Kidney tubule cell (primary cell): Measurements from ENCODE around the gene MAJIN.
"Not testable (repeated sequence)": the region's sequence is repeated elsewhere in the genome, so short reads cannot be mapped to it uniquely, and the experiment has no call there.

ENCODE experiments used
- DNase-seq: peaks from one replicate; pipeline ENCODE4 v3.0.0-alpha.2; 2018; ENCODE audit warnings: low spot score

The MAJIN gene

DNA sequence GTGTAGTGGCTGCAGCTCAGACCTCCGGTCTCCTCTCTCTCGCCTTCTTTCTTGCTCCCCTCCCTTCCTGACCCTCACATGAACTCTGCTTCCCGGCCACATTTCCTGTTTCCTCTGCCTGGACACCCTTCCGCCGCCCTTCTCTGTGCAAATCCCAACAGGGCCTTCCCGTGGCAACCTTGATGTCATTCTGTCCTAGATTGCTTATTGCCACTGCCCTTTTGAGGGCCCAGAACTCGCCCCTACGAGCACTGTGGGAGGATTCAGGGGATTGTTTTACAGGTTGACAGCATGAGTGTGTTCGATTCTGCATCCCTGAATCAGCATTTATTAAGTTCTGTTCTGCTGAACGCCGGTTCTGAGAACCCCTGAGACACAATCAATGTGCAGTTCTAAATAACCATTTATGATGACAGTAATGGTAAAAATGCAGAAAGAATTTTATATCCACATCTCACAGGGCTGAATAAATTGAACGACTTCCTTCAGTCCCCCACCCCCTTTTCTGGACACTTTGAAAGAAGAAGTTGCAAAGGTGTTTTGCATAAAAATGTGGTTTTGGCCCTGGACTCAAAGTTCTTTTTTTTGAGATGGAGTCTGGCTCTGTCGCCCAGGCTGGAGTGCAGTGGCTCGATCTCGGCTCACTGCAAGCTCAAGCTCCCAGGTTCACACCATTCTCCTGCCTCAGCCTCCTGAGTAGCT lies 18.5 kb upstream of the MAJIN start:
- no peak for DNase-seq

DNA sequence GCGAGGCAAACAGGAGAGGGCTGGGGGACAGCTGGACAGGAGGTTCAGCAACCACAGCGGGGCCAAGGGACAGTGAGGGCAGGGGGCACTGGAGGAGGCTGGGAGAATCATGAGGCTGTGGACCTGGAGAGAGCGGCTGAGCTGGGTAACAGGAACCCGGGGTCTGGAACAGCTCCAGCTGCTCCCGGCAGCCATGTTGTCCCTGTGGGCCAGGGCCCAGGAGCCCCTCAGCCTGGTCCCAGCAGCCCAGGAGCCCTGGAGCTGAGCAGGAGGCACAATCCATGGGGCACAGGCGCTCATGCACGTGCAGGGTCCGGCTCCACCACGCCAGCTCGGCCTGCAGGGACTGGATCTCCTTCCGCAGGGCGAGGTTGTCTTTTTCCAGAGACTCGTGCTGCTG lies 17.5 kb upstream of the MAJIN start:
- no peak for DNase-seq

DNA sequence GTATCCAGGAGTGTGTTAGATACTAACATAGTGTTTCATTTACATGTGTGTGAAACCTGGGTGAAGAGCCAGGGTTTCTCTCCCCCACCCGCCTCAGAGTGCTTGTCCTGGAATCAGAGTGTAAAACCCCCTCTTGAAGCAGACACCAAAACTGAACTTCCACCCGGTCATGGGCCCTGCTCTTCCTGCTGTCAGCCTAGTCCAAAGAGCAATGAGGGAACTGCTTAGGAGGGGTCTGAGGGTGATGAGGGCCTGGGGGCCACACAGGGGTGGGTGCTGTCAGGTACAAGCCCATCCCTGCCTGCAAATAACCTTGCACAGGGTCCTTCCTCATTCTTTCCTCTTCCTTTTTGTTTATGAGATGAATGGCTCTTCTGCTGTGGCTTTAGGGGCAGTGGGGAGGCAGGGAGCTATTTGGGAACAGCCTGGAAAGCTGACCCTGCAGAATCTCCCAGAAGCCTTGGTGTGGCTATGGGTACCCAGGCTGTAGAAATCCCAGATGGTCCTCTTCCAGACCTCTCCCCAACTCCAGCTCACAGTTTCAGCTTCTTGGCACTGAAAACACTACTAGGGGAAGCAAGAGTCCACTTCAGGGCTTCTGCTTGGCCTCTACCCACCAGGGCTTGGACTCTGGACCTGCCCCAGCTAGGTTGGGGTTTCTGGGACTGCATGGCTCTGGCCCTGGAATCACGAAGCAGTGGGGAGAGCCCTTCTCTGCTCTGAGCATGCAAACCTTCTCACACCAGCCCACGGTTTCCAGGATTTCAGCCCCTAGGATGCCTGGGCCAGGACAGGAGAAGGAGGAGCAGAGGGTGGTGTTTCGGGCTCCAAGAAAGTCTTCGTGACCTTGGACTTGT lies 16.3 kb upstream of the MAJIN start:
- no peak for DNase-seq

DNA sequence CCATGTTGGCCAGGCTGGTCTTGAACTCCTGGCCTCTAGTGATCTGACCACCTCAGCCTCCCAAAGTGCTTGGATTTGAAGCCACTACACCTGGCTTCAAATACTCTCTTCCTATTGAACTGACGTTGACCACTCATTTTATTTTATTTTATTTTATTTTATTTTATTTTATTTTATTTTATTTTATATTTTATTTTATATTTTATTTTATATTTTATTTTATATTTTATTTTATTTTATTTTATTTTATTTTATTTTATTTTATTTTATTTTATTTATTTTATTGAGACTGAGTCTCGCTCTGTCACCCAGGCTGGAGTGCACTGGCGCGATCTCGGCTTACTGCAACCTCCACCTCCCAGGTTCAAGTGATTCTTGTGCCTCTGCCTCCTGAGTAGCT lies 11.4 kb upstream of the MAJIN start:
- DNase-seq = not testable (repeated sequence)

DNA sequence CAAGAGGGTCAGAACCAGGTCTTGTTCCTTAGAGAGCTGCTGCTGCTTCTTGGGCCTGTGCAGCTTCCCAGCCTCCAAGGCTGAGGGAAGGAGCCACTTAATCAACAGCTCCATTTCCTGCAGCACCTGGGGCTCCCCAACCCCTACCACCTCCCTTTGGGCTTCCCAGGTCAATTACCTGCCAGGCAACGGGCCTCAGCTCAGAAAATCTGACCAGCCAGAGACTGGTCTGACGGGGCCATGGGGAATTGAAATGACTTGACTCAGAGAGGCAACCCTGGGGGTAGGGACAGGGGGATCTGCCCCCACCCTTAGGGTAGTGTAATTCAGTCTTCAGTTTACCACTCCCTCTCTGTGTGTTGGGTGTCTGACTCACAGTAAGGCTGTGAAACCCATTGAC lies 4.7 kb upstream of the MAJIN start:
- DNase-seq = no peak

DNA sequence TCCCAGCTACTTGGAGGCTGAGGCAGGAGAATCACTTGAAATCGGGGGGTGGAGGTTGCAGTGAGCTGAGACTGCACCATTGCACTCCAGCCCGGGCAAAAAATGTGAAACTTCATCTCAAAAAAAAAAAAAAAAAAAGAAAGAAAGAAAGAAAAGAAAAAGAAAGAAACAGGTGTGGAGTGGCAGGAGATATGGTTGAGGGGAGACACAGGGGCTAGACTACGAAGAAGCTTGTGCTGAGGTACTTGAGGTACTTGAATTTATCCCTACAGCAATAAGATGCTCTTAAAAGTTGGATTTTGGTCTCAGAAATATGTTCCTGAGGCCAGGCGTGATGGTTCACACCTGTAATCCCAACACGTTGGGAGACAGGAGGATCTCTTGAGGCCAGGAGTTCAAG lies 2.2 kb upstream of the MAJIN start:
- DNase-seq = no peak

DNA sequence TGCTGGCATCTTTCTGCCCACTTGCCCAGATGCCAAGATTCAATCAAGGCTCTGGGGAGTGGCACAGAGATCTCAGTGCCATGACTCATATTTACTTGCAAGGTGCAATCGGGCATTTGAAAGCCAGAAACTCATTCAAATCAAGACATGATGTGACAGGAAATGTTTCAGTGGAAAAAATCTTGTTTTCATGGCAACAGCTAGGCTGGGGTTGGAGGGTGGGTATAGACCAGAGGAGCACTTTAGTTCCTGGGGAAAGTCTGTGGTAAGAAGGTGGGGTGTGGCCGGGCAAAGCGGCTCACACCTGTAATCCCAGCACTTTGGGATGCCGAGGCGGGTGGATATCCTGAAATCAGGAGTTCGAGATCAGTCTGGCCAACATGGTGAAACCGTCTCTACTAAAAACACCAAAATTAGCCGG lies 1.2 kb downstream of the MAJIN start:
- peak; percentile 90 for DNase-seq

DNA sequence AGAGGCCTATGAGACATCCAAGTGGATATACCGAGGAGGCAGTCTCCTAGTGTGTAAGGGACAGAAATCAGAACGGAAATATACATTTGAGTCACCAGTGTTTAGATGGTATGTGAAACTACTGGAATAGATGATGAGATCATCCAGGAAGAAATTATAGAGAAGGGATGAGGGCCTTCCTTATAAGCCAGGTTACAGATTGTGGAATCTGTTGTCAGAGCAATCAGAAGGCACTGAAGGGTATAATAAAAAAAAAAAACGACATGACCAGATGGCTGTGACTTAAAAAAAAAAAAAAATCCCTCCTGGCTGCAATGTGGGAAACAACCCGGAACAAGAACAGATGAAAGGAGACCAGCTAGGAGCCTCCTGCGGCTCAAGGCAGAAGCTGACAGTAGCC lies 2.7 kb downstream of the MAJIN start:
- DNase-seq = peak; percentile 90

DNA sequence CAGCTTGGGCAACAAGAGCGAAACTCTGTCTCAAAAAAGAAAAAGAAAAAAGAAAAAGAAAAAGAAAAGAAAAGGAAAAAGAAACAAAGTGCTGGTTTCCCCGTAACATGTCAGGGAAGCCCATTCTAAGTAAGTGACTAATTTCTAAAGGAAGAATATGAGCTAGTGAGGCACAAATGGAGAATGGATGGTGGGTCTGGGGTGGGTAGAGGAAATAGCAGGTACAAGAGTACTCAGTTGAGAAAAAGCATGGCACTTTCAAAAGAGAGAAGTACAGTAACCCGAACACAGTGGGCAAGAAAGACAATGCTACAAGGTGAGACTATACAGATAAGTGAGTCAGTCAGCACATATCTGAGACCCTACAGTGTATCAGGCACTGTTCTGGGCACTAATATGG lies 4.5 kb downstream of the MAJIN start:
- no peak for DNase-seq

DNA sequence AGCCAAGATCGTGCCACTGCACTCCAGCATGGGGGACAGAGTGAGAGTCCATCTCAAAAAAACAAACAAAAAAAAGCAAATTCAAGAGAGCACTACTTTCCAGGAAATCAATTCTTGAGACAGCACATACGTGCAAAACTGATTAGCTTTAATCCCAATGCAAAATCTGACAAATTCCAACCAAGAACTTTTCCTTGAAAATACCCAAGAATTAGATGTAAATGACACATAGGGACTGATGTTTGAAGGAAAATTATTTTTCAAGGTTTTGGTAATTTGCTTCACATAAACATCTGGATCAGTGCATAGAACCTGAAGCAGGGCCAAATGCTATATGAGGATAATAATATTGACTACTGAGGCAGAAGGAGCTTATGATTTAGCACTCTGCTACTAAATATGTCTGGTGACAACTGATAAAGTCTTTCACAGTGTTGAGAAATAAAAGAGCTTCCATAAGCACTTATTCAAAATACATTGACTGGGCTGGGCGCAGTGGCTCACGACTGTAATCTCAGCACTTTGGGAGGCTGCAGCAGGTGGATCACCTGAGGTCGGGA lies 8.8 kb downstream of the MAJIN start:
- no peak for DNase-seq

DNA sequence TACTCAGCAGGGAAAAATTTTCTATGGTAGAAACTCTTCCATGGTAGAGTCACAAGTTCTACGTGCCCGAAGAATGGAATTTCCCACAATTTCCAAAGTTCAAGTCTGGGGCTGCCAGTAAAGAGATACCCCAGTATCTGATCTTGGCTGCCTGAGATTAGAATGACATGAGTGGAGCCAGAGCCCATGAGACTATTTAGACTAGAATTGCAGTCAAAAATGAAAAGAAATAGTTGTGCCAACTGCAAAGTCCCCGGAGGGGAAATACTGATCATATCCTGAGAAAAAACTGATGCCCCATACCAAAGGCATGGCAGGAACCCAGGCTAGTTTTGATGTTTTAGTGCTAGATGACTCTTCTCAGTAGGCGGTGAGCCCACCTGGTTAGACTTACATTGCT lies 11.2 kb downstream of the MAJIN start:
- DNase-seq = no peak

DNA sequence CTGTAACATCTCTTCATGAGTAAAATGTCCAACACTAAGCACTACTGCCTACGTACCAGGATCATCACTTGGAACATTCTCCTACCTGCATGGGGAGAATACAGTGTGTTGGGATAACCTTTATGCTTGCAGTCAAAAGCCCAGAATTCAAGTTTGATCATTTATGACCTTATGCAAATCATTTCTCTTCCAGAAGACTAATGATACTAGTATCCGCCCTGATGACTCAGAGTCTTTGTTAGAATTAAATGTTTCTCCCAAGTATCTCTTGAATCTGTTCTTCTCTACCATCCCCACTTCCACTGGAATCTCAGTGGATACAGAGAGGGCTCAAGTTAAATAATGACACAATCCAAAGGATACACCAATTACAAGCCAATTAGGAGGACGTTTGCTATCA lies 12.4 kb downstream of the MAJIN start:
- no peak for DNase-seq

DNA sequence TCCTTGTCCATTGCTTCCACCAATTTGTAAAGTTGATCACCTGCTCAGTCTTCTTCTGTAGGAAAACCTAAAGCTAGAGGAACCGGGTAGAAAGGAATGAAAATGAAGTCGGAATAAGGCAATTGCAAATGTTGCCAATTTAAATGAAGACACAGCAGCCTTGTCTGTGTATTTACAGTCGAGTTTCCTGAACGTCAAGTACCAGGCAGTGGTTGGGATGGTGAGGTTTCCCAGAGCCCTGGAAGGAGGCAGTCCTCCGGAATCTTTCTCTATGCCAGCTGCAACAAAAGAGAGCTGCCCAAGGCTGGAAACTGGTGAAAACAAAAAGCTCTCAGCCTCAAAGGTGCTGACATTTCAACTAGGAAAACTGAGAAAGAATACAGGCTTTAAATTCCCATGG lies 17.7 kb downstream of the MAJIN start:
- no peak for DNase-seq

DNA sequence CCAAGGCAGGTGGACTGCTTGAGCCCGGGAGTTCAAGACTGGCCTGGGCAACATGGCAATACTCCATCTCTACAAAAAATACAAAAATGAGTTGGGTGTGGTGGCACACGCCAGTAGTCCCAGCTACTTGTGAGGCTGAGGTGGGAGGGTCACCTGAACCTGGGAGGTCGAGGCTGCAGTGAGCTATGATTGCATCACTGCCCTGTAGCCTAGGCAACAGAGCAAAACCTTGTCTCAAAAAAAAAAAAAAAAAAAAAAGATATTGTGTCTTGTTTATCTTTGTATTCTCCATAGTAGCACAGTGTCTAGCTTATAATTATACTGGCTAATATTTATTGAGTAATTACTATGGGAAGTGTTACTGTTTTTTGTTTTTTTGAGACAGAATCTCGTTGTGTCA lies 20.4 kb downstream of the MAJIN start:
- DNase-seq = no peak

DNA sequence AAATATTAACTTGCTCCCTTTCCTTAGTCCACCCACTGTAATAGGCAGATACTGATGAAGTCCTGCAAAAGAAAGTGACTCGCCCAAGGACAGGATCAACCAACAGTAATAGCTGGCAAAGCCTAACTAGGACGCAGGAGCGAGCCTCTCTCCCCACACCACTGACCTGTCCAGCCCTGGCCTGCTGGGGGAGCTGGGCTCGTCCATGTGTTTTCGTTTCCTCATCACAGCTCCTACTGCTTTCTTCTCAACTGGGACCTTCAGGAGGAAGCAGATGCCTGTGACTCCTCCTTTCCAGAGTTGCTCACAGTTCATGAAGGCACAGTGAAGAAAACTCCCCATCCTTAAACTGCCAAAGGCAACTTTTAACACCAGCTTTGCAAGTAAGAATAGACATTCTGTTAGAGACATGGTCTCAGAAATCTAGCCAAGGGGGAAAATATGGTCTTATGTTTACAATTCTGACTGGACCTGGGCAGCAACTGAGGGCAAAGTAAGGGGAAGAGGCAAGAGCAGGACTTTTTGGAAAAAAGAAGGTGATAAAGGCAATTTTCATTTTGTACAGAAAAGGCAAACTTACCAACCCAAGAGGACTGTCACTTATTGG lies 24.6 kb downstream of the MAJIN start:
- peak; percentile 20 for DNase-seq

DNA sequence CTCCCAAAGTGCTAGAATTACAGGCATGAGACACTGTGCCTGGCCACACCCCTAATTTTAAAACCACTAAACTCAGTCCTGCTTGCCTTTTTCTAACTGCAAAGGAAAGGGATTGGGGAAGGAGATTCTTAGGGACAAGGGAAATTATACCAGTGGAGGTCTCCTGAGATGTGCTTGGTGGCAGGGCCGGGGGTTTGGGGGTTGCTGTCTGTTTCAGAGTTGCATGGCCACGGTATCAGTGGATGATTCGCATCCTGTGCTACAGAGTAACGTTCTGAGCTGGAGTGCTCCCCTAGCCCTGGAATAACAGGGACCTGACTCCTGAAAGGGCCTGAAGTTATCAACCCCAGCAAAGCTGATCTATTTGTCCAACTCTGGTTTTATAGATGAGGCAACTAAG lies 35.4 kb downstream of the MAJIN start:
- no peak for DNase-seq

DNA sequence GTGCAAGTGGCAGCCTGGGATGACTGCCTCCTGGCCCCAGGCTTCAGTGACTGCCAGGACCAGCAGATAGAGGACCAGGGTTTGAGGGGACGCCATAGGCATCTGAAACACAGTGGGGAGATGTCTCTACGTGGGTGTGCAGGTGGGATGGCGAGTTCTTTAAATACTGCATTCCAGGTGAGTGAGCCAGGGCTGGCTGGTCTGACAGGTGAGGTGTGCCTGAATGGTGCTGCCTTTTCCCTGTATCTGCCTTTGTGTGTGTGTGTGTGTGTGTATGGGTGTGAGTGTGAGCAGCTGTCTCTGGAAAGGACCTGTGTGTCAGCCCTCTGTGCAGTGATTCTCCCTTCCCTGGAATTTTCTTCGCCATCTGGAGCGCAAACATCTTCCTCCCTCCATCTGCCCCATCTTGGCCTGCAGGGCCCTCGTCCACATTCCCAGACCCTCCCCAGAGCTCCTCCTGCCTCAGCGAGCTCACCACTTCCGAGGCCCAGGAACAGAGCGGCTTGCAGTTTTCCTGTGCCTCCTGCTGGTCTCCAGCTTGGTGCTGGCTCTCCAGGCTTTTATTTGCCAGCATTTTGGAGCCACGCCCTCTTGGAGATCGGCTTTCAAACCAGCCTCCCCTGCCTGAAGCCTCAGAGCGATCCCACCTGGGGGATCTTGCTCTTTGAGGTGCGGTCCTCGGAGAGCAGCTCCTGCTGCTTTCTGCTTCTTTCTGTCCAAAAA lies 36.4 kb downstream of the MAJIN start, which contains the start of gene GPHA2:
TSS of gene GPHA2 (minus strand) at position 535 of the 723 bp plus-strand sequence. CDS start at position 102, 433 bp downstream.
- DNase-seq = no peak

DNA sequence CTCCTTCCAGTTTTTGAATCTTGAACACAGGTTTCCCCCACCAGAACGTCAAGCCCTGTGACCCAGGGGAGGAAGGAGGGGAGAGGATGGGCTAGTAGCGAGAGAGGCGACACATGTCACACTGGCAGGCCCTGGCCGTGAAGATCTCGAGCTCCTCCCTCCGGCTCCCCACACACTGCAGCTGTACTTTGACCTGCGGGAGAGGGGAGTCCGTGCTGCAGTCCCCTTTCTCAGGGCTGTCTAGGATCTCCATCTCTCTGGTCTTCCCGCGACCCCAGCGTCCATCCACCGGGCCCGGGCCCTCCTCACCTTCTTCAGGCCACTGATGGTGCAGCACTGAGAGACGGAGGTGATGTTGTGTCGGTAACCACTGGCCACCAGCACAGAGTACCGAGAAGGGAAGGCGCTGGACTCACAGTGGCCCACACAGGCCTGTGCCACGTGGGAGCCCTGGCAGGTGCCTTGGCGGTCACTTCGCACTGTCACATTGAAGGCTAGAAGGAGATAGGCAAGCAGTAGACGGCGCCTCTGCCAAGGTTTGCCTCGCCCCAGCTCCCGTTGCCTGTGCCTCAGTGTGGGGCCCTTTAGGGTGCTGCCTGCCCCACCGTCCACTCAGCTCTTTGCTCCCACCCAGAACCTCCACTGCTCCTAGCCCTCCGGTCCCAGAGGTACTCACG lies 37.1 kb downstream of the MAJIN start:
- DNase-seq = no peak

DNA sequence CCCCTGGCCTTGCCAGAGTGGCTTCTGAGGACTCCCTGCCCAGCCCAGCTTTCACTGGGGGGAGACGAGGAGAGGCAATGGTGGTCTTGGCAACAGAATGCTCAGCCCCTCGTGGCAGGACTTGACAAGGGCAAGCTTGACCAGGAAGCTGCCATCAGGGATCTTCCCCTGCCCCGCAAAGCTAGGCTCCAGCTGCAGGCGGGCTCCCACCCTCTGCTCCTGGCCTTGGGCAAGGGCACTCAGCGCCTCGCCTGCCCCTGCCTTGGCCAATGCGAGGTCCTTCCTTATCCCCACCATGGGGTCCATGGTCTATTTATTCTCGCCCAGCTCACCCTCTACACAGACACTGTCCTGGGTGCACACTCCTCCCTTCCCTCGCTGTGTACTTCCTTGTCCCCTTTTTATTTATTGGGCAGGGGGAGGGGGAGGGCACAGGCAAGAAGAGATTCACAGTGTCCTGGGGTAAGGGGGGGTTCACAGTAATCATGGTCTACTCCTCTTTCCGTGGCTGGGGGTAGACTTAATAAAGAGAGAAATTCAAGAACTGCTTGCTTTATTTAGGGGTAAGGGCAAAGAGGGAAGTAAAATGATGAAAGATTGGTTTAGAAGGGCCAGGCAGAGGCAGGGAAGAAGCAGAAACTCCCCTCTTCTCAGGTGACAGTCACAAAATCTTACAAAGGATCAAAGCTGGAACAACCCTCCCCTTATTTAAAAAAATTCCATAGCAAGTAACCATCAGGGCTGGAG lies 37.8 kb downstream of the MAJIN start:
- no peak for DNase-seq

DNA sequence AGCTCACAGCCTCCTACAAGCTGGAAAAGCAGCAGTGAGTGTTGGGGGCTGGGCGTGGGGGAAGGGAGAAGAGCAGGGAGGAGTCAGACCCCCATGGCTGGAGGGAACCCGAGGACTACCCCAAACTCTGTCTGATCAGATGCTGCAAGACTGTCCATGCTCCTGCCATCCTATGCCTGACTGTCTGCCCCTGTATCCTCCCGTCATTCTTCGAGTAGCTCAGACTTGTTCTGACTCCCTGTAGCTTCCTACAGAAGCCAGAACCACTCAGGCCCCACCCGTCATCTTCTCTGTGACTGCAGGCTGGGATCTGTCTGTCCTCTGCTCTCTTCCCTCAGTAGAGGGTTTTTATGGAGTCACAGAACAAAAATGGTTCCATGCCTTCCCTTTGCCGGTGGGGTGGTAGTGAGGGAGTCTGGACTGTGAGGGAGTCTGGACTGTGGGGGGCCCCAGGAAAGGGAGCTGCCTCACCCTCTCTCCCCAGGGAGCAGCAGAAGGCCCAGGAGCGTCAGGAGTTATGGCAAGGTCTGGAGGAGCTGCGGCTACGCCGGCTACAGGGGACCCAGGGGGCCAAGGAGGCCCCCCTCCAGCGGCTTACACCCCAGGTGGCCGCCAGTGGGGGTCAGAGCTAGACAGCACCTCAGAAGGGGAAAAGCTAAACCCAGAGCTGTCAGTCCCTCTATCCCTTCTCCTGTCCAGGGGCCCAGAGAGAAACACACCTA lies 38.5 kb downstream of the MAJIN start:
- DNase-seq = no peak
